PC-3 (cell line): ENCODE measurements around the gene CHML. TPM values are rescaled to one million over a fixed set of nuclear protein-coding genes. Genes with fewer than 3 reads are reported as not detected.

Source experiments
- ATAC-seq: fragments of 200-7000 bp; cut with Tn5 transposase; 2 replicates; pipeline ENCODE4 v1.9.1; 2020; ENCODE audit warnings: mild to moderate bottlenecking, moderate library complexity
- Bru-seq: library from RNA; stranded (reverse); fragments of 400-500 nt; gene quantifications from one replicate; lab custom pipeline; 2021; lab: Mats Ljungman, UMichigan
- BruChase-seq, 2 experiments: library from RNA; stranded (reverse); fragments of 400-500 nt; gene quantifications; one replicate each; lab custom pipeline; 2021; lab: Mats Ljungman, UMichigan
- BruUV-seq: library from RNA; stranded (reverse); fragments of 400-500 nt; replicated peaks from 2 replicates; lab custom pipeline; 2021; lab: Mats Ljungman, UMichigan
- CTCF ChIA-PET: fragments of 300-600 bp; sonication (Branson Sonifier 250); formaldehyde crosslinking; loops from one replicate; lab custom pipeline; 2022; ENCODE audit warnings: antibody characterized with exemption; lab: Charles Lee
- POLR2A ChIA-PET: fragments of 300-600 bp; sonication (Branson Sonifier 250); formaldehyde crosslinking; loops from one replicate; lab custom pipeline; 2022; ENCODE audit warnings: antibody characterized with exemption; ENCODE audit not compliant: unreplicated experiment; lab: Charles Lee
- DNase-seq: peaks from one replicate; pipeline ENCODE4 v3.0.0-alpha.2; 2015
- H2AFZ ChIP-seq: fragments of 300-600 bp; sonication (generic); 2 replicates; pipeline ENCODE4 v1.6.0; 2016; ENCODE audit warnings: antibody characterized with exemption, low read length
- H3F3A ChIP-seq: fragments of 300-600 bp; sonication (generic); one replicate; pipeline ENCODE4 v1.6.0; 2017; ENCODE audit warnings: antibody characterized with exemption, low read length, control low read depth, mild to moderate bottlenecking; ENCODE audit not compliant: unreplicated experiment
- H3K27ac ChIP-seq: fragments of 300-600 bp; sonication (generic); 2 replicates; pipeline ENCODE4 v1.5.1; 2016; ENCODE audit warnings: mild to moderate bottlenecking, low read length
- H3K27me3 ChIP-seq: fragments of 300-600 bp; sonication (generic); 2 replicates; pipeline ENCODE4 v1.6.1; 2016; ENCODE audit warnings: low read length, mixed read lengths
- H3K36me3 ChIP-seq: fragments of 300-600 bp; sonication (generic); 2 replicates; pipeline ENCODE4 v1.6.1; 2016; ENCODE audit warnings: low read depth, mixed run types, low read length, mixed read lengths
- H3K4me1 ChIP-seq: fragments of 300-600 bp; sonication (generic); 2 replicates; pipeline ENCODE4 v1.5.1; 2016; ENCODE audit warnings: low read length; ENCODE audit not compliant: insufficient read depth
- H3K4me2 ChIP-seq: fragments of 300-600 bp; sonication (generic); 2 replicates; pipeline ENCODE4 v1.6.0; 2016; ENCODE audit warnings: low read length
- H3K4me3 ChIP-seq: fragments of 300-600 bp; sonication (generic); 2 replicates; pipeline ENCODE4 v1.5.1; 2016; ENCODE audit warnings: mild to moderate bottlenecking, low read length, mixed read lengths
- H3K79me2 ChIP-seq: fragments of 300-600 bp; sonication (generic); 2 replicates; pipeline ENCODE4 v1.6.1; 2017; ENCODE audit warnings: low read length, mixed read lengths
- H3K9ac ChIP-seq: fragments of 300-600 bp; sonication (generic); 2 replicates; pipeline ENCODE4 v1.6.0; 2016; ENCODE audit warnings: mild to moderate bottlenecking, low read length
- H3K9me2 ChIP-seq: fragments of 300-600 bp; sonication (generic); replicated peaks from 2 replicates; pipeline ENCODE4 v1.6.1; 2016; ENCODE audit warnings: mixed run types, low read length, mixed read lengths
- H3K9me3 ChIP-seq: fragments of 300-600 bp; sonication (generic); 2 replicates; pipeline ENCODE4 v1.6.1; 2016; ENCODE audit warnings: low read length, mixed read lengths
- H4K20me1 ChIP-seq: fragments of 300-600 bp; sonication (generic); 2 replicates; pipeline ENCODE4 v1.6.1; 2016; ENCODE audit warnings: low read length, mixed read lengths
- CTCF ChIP-seq: fragments of 300-600 bp; sonication (generic); conservative IDR thresholded peaks from 2 replicates; pipeline ENCODE4 v1.5.1; 2017; ENCODE audit warnings: antibody characterized with exemption, low read depth, mild to moderate bottlenecking, low read length
- EZH2 ChIP-seq: fragments of 300-600 bp; sonication (generic); IDR thresholded peaks from one replicate; pipeline ENCODE4 v1.6.1; 2017; ENCODE audit warnings: antibody characterized with exemption, mild to moderate bottlenecking, low read length; ENCODE audit not compliant: unreplicated experiment
- EZH2phosphoT487 ChIP-seq: fragments of 300-600 bp; sonication (generic); IDR thresholded peaks from 2 replicates; pipeline ENCODE4 v1.6.1; 2018; ENCODE audit warnings: mild to moderate bottlenecking, antibody characterized with exemption, low read length, borderline replicate concordance
- intact Hi-C: fragments of 100-400 bp; cut with micrococcal nuclease; formaldehyde crosslinking; loops from 2 replicates; pipeline ENCODE4 v1.9.0; 2023
- long read RNA-seq: library from polyadenylated mRNA; unstranded; transcript quantifications from one replicate; pipeline ENCODE4 v2.0.0, GENCODE V29; 2021; ENCODE audit not compliant: unreplicated experiment
- total RNA-seq: library from RNA; depleted of rRNA; stranded (reverse); fragments of >200 nt; gene quantifications from 2 replicates; pipeline ENCODE4 v1.2.3, GENCODE V29; 2014; rRNA removed

The CHML gene
- total RNA-seq (54.5 and 68.6 TPM in 2 replicates), Bru-seq, nascent RNA (percentile 96 among the genes with signal in this experiment), BruChase-seq, experiment 1, labeled RNA remaining after a 6-hour chase (percentile 99 among the genes with signal in this experiment), BruChase-seq, experiment 2, labeled RNA remaining after a 2-hour chase (percentile 96 among the genes with signal in this experiment)
- long read RNA-seq, full-length matches to known transcripts, result 37 of 51 reads
- long read RNA-seq, partial matches to known transcripts, result 0 of 51 reads
- long read RNA-seq, other reads (novel, unspliced or antisense), result 14 of 51 reads

- H3K79me2 ChIP-seq, result peaks cover 46% of the 10 kb centered on the region
- POLR2A ChIA-PET, result interaction anchor here (0.5 to 0.6 kb wide), 5 partner anchors 14 to 1647 kb away, joined by 3 to 22 read pairs (median 6); no protein-coding TSS in a partner anchor
- peak within 1 kb of the TSS; percentile 77 for H3K4me3 ChIP-seq
- H3K27me3 ChIP-seq, result no peaks in the 10 kb centered on the region
- ATAC-seq (peak; percentile 90), DNase-seq (peak; percentile 98)
- H3K4me1 ChIP-seq, result peaks cover 47% of the 10 kb centered on the region
- peak within 1 kb of the TSS; percentile 79 for H3K9ac ChIP-seq
- peaks cover 12% of the 10 kb centered on the region for H3K36me3 ChIP-seq
- TF ChIP-seq EZH2, result no peak
- TF ChIP-seq EZH2phosphoT487, result no peak
- no peak for TF ChIP-seq CTCF
- H4K20me1 ChIP-seq, result peaks cover 34% of the 10 kb centered on the region
- peak within 1 kb of the TSS; percentile 56 for H3K27ac ChIP-seq
- H3K4me2 ChIP-seq, result peak within 1 kb of the TSS; percentile 88
- intact Hi-C loops, result loop anchor here (2.0 kb wide), 1 partner anchor 122 kb away; no protein-coding TSS in a partner anchor
- no peaks in the 10 kb centered on the region for H3K9me3 ChIP-seq
- BruUV-seq, result no TSS peak
- CTCF ChIA-PET, result interaction anchor here (0.6 to 1.7 kb wide), 6 partner anchors 29 to 1635 kb away, joined by 4 to 12 read pairs (median 5); no protein-coding TSS in a partner anchor
- H2AFZ ChIP-seq, result peak within 1 kb of the TSS; percentile 75
- H3K9me2 ChIP-seq, result no peaks in the 10 kb centered on the region
- peaks cover 8% of the 10 kb centered on the region for H3F3A ChIP-seq
Observed at GRCh38 chr1:241640149-241640866, at the start of gene CHML, which contains the start of gene OPN3. TSS of gene CHML (minus strand) at chr1:241640369. CDS start at chr1:241635766, 4,603 bp downstream. TSS of gene OPN3 (minus strand) at chr1:241640369. CDS start at chr1:241640254, 115 bp downstream.

GRCh38 chr1:241688940-241689368, 48.8 kb upstream of the CHML start:
- H3K36me3 ChIP-seq, result no peaks in the 10 kb centered on the region
- ChIA-PET POLR2A (interaction anchor here (1.0 kb wide), 1 partner anchor 47 kb away, joined by 5 read pairs; no protein-coding TSS in a partner anchor), CTCF (no interaction called here)
- peak overlapping the region; percentile 45 for H3K27ac ChIP-seq
- intact Hi-C loops, result loop anchor here (1.0 kb wide), 1 partner anchor 13 kb away; no protein-coding TSS in a partner anchor
- H3K79me2 ChIP-seq, result no peaks in the 10 kb centered on the region
- peak; percentile 97 for DNase-seq
- H4K20me1 ChIP-seq, result no peaks in the 10 kb centered on the region
- no peaks in the 10 kb centered on the region for H3K27me3 ChIP-seq
- no peaks in the 10 kb centered on the region for H3F3A ChIP-seq
- H3K9ac ChIP-seq, result peak overlapping the region; percentile 2; the same call in 1 of the 2 replicates
- peak overlapping the region; percentile 24 for H2AFZ ChIP-seq
- peak overlapping the region; percentile 13; the same call in 1 of the 2 replicates for H3K4me3 ChIP-seq
- no peaks in the 10 kb centered on the region for H3K9me3 ChIP-seq
- H3K9me2 ChIP-seq, result peaks cover 5% of the 10 kb centered on the region; the same call in 1 of the 2 replicates
- BruUV-seq, result no TSS peak
- H3K4me1 ChIP-seq, result peaks cover 22% of the 10 kb centered on the region
- peak overlapping the region; percentile 63 for H3K4me2 ChIP-seq
- ATAC-seq, result peak; percentile 97
- TF ChIP-seq CTCF, result no peak
- TF ChIP-seq EZH2phosphoT487, result no peak
- no peak for TF ChIP-seq EZH2
